Right lobe of liver (tissue), 4 donors: Measurements from ENCODE around the gene MGRN1.

Experiments used
- CTCF ChIP-seq, 4 donors: fragments of 200-600 bp in 3 of 4; fragments of 450-650 bp in 1 of 4; IDR thresholded peaks; one replicate each; pipeline versions ENCODE4 v1.5.1 to v1.8.0; 2016 to 2022; ENCODE audit warnings: antibody characterized with exemption in 4 of 4, mild to moderate bottlenecking in 2 of 4
- POLR2A ChIP-seq: fragments of 450-650 bp; IDR thresholded peaks from one replicate; pipeline ENCODE4 v1.6.1; 2017; ENCODE audit warnings: antibody characterized with exemption, mild to moderate bottlenecking
- donor health status: DM: no; HTN: no; CAD: no.
- donor health status: DM: no; HTN: no; CAD: no.
- donor health status: DM: no; HTN: yes; CAD: no.

- TF ChIP-seq CTCF (IDR thresholded peaks at IDR 0.05) (no peak), POLR2A (no peak)
Observed at GRCh38 chr16:4693956-4694641, 69.5 kb downstream of the MGRN1 start.
